Pancreas (tissue), 10 donors: Measurements from ENCODE around the gene MTRR. TPM values are rescaled to one million over a fixed set of nuclear protein-coding genes. Genes with fewer than 3 reads are reported as not detected.

Source experiments
- ATAC-seq, 4 donors: fragments of 200-7000 bp; cut with Tn5 transposase; one replicate each; pipeline versions ENCODE4 v1.8.0 to v1.9.1; 2020; ENCODE audit warnings: mild to moderate bottlenecking in 4 of 4, moderate library complexity in 4 of 4
- DNase-seq, 6 donors: peaks; one replicate each; pipeline ENCODE4 v3.0.0-alpha.2; 2020
- FAIRE-seq: peaks from 2 replicates; lab custom pipeline; 2012; peaks lifted over from hg19 to GRCh38; lab: Jason Lieb, UNC
- H3K27ac ChIP-seq, 4 donors: fragments of 200-600 bp; sonication (generic); 1 replicate in 3 of 4; 2 replicates in 1 of 4; pipeline versions ENCODE4 v1.5.0 to v1.8.0; 2020
- H3K27me3 ChIP-seq, 4 donors: fragments of 200-600 bp; one replicate each; pipeline ENCODE4 v1.8.0; 2021
- H3K36me3 ChIP-seq, 3 donors: fragments of 200-600 bp; sonication (generic) in 1 of 3; one replicate each; pipeline versions ENCODE4 v1.5.0 to v1.8.0; 2020 to 2021
- H3K4me1 ChIP-seq, 3 donors: fragments of 200-600 bp; one replicate each; pipeline ENCODE4 v1.8.0; 2021
- H3K4me3 ChIP-seq, 4 donors: fragments of 200-600 bp; sonication (generic) in 2 of 4; one replicate each; pipeline versions ENCODE4 v1.5.0 to v1.8.0; 2020 to 2021
- H3K9me3 ChIP-seq, 4 donors: fragments of 200-600 bp; one replicate each; pipeline ENCODE4 v1.8.0; 2021
- WGBS, 2 donors: extraction: QIAGEN DNeasy Blood & Tissue Kit; methylation state at CpG; one replicate each; pipeline ENCODE4 v1.1.7; 2013; 5-methylcytosine and 5-hydroxymethylcytosine counted together
- intact Hi-C, 3 donors: fragments of 100-400 bp; cut with DNase I; formaldehyde crosslinking; loops; one replicate each; pipeline versions ENCODE4 v1.11.1 to v1.14.2; 2022
- polyA plus RNA-seq, 2 donors: library from polyadenylated mRNA; stranded (reverse); fragments of 200-250 nt; gene quantifications; one replicate each; pipeline ENCODE4 v1.2.3, GENCODE V29; 2013
- total RNA-seq, 6 donors: library from RNA; stranded (reverse); fragmentation: NEBNext Ultra II Directional in 4 of 6; extraction: Animal tissue kit (Norgen Biotek cat#: 25700) in 4 of 6; gene quantifications; one replicate each; pipeline versions ENCODE4 v1.2.1 to v1.2.4, GENCODE V29; 2021 to 2023
- TF ChIP-seq, protein P1 (sequence below), 4 donors: fragments of 200-600 bp; sonication (generic) in 3 of 4; IDR thresholded peaks; one replicate each; pipeline versions ENCODE4 v1.5.0 to v1.8.0; 2021; ENCODE audit warnings: antibody characterized with exemption in 4 of 4
- donor health status: healthy with polysubstance abuse.
- donor health status: DM: no; HTN: no; CAD: no; lungs with moderate emphysema.
- donor health status: DM: no; HTN: no; CAD: no.
- donor health status: control.
- donor health status: control.
- donor health status: Bipolar disorder and iron deficiency.
- donor health status: DM: yes; HTN: yes; CAD: no.
- donor health status: DM: no; HTN: no; CAD: no.
- donor health status: DM: no; HTN: no; CAD: no.
- donor health status: DM: yes; HTN: yes; CAD: no.

Gene MTRR
- total and polyA plus RNA-seq, 8 donors = 6.8 to 27.8 (median 18.9) TPM

DNA sequence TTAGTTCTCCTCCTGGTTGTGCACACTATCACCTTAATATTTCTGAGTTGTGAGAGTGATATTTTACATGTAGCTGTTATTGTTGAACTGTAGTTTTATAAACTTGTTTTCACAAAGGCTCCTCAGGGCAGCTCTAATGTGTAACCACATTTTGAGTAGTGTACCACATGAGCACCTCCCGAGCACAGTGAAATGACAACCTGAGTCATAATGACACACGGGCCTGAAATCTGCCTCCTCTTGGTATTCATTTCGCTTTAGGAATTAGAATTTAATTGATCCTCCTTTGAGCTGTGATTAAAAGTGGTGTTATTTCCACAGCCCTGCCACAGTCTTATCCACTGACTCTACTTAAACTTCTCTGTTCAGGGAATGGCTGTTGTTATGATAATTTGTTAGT, 7.9 kb downstream of the MTRR start:
- FAIRE-seq = no peak

DNA sequence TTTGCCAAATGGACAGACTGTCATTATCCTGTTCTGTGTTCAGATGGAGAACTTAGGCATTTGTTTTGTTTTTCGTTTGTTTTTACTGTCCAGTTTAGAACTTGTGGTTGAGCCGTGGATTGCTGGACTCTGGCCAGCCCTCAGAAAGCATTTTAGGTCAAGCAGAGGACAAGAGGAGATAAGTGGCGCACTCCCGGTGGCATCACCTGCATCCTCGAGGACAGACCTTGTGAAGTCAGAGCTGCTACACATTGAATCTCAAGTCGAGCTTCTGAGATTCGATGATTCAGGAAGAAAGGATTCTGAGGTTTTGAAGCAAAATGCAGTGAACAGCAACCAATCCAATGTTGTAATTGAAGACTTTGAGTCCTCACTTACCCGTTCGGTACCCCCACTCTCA, 8.9 kb downstream of the MTRR start:
- intact Hi-C loops = no loop called here
- no peak overlapping the region for H3K4me3 ChIP-seq
- no peak for FAIRE-seq
- peaks cover 0 to 27% (median 8%) of the 10 kb centered on the region in 3 donors for H3K36me3 ChIP-seq
- 81 to 91% methylated on average over 9 of the region's 9 CpGs for WGBS, 2 donors
- H3K4me1 ChIP-seq = peaks cover 4 to 9% (median 5%) of the 10 kb centered on the region in 3 donors
- no peak overlapping the region for H3K27ac ChIP-seq
- no peak for ATAC-seq
- TF ChIP-seq, protein P1, sequence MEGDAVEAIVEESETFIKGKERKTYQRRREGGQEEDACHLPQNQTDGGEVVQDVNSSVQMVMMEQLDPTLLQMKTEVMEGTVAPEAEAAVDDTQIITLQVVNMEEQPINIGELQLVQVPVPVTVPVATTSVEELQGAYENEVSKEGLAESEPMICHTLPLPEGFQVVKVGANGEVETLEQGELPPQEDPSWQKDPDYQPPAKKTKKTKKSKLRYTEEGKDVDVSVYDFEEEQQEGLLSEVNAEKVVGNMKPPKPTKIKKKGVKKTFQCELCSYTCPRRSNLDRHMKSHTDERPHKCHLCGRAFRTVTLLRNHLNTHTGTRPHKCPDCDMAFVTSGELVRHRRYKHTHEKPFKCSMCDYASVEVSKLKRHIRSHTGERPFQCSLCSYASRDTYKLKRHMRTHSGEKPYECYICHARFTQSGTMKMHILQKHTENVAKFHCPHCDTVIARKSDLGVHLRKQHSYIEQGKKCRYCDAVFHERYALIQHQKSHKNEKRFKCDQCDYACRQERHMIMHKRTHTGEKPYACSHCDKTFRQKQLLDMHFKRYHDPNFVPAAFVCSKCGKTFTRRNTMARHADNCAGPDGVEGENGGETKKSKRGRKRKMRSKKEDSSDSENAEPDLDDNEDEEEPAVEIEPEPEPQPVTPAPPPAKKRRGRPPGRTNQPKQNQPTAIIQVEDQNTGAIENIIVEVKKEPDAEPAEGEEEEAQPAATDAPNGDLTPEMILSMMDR (IDR thresholded peaks at IDR 0.05) = no peak
- DNase-seq = no peak
- no peaks in the 10 kb centered on the region for H3K27me3 ChIP-seq
- no peaks in the 10 kb centered on the region for H3K9me3 ChIP-seq

More for the DNA sequence above, 7.9 kb downstream of the MTRR start:
- intact Hi-C loops = no loop called here
- Histone ChIP-seq H3K27ac (no peak overlapping the region), H3K36me3 (peaks cover 0 to 23% (median 8%) of the 10 kb centered on the region in 3 donors), H3K9me3 (no peaks in the 10 kb centered on the region), H3K4me3 (no peak overlapping the region), H3K27me3 (no peaks in the 10 kb centered on the region), H3K4me1 (peaks cover 4 to 9% (median 5%) of the 10 kb centered on the region in 3 donors)
- ATAC-seq (no peak), DNase-seq (no peak)
- TF ChIP-seq, protein P1 (IDR thresholded peaks at IDR 0.05) = no peak
- 80% methylated on average over 3 of the region's 3 CpGs for WGBS, 2 donors

GRCh38 chr5:7878381-7878873, 9.5 kb downstream of the MTRR start:
- Histone ChIP-seq H3K4me1 (peaks cover 4 to 9% (median 5%) of the 10 kb centered on the region in 3 donors), H3K36me3 (peaks cover 0 to 30% (median 8%) of the 10 kb centered on the region in 3 donors), H3K9me3 (no peaks in the 10 kb centered on the region), H3K4me3 (no peak overlapping the region), H3K27me3 (no peaks in the 10 kb centered on the region), H3K27ac (peak overlapping the region in 1 of 4 donors; percentile 2)
- DNase-seq (no peak), FAIRE-seq (no peak), ATAC-seq (peak in 3 of 4 donors; percentile 10 to 51 (median 46))
- TF ChIP-seq, protein P1 (IDR thresholded peaks at IDR 0.05) = no peak
- intact Hi-C loops = no loop called here

DNA sequence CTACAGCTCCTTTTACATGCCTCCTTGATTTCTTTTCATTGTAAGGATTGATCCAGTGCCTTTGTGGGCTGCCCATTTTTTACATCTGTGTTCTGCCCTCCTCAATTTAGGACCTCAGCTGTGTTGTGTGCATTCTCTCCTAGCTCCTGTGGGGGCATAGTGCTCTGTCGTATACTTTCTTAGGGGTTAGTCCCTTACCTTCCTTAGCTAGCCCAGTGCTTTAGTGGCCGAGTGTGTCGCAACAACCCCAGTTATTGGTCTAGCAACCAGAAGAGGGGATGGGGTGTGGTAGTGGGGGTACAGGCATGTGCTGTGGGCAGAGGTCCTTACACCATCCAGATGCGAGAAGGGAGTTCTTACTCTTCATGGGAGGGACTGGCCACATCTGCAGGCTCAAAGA, 12.1 kb downstream of the MTRR start:
- 93 to 96% methylated on average over 4 of the region's 4 CpGs for WGBS, 2 donors
- DNase-seq = no peak
- Histone ChIP-seq H3K27me3 (no peaks in the 10 kb centered on the region), H3K36me3 (peaks cover 0 to 26% (median 7%) of the 10 kb centered on the region in 3 donors), H3K9me3 (no peaks in the 10 kb centered on the region), H3K4me1 (peaks cover 4 to 9% (median 5%) of the 10 kb centered on the region in 3 donors), H3K4me3 (no peak overlapping the region), H3K27ac (no peak overlapping the region)
- ATAC-seq = no peak
- intact Hi-C loops = no loop called here
- TF ChIP-seq, protein P1 (IDR thresholded peaks at IDR 0.05) = no peak
- FAIRE-seq = no peak

GRCh38 chr5:7881816-7882215, 12.9 kb downstream of the MTRR start:
- Histone ChIP-seq H3K27ac (no peak overlapping the region), H3K9me3 (no peaks in the 10 kb centered on the region), H3K4me3 (no peak overlapping the region), H3K27me3 (no peaks in the 10 kb centered on the region), H3K36me3 (peaks cover 0 to 20% (median 7%) of the 10 kb centered on the region in 3 donors), H3K4me1 (peaks cover 4 to 9% (median 5%) of the 10 kb centered on the region in 3 donors)
- 90 to 98% methylated on average over 2 of the region's 2 CpGs for WGBS, 2 donors
- TF ChIP-seq, protein P1 (IDR thresholded peaks at IDR 0.05) = no peak
- no peak for ATAC-seq
- FAIRE-seq = no peak
- intact Hi-C loops = no loop called here
- no peak for DNase-seq
